OCI-LY7 (cell line): Measurements from ENCODE around the gene IGSF3. TPM values are rescaled to one million over a fixed set of nuclear protein-coding genes. Genes with fewer than 3 reads are reported as not detected.

Experiments used
- BruUV-seq: library from RNA; stranded (reverse); fragments of 400-500 nt; replicated peaks from 2 replicates; lab custom pipeline; 2021; lab: Mats Ljungman, UMichigan
- CTCF ChIA-PET: fragments of 300-600 bp; sonication (Branson Sonifier 250); formaldehyde crosslinking; loops from one replicate; lab custom pipeline; 2022; ENCODE audit warnings: antibody characterized with exemption; ENCODE audit not compliant: unreplicated experiment; lab: Charles Lee
- POLR2A ChIA-PET: fragments of 300-600 bp; sonication (Branson Sonifier 250); formaldehyde crosslinking; loops from one replicate; lab custom pipeline; 2022; ENCODE audit warnings: antibody characterized with exemption; lab: Charles Lee
- DNase-seq: peaks from one replicate; pipeline ENCODE4 v3.0.0-alpha.2; 2015; ENCODE audit warnings: low spot score
- H2AFZ ChIP-seq: fragments of 200-600 bp; sonication (generic), shearing (Covaris generic); 2 replicates; pipeline ENCODE4 v1.6.1; 2014; ENCODE audit warnings: mild to moderate bottlenecking, antibody characterized with exemption, low read length, moderate library complexity
- H3K27ac ChIP-seq: fragments of 200-600 bp; sonication (generic); 2 replicates; pipeline ENCODE4 v1.5.1; 2014; ENCODE audit warnings: mixed run types, low read depth, mild to moderate bottlenecking, moderate library complexity, low read length, inconsistent platforms; ENCODE audit not compliant: poor library complexity, severe bottlenecking
- H3K36me3 ChIP-seq: fragments of 200-600 bp; sonication (generic); 2 replicates; pipeline ENCODE4 v1.6.1; 2014; ENCODE audit warnings: mild to moderate bottlenecking, antibody characterized with exemption, low read length, moderate library complexity, mixed read lengths; ENCODE audit not compliant: insufficient read depth
- H3K4me1 ChIP-seq: fragments of 200-600 bp; sonication (generic); 2 replicates; pipeline ENCODE4 v1.5.1; 2014; ENCODE audit warnings: mild to moderate bottlenecking, low read length; ENCODE audit not compliant: insufficient read depth, poor library complexity, severe bottlenecking
- H3K4me2 ChIP-seq: fragments of 200-600 bp; sonication (generic); 2 replicates; pipeline ENCODE4 v1.6.1; 2014; ENCODE audit warnings: mild to moderate bottlenecking, low read length
- H3K4me3 ChIP-seq: fragments of 200-600 bp; sonication (generic); 2 replicates; pipeline ENCODE4 v1.5.1; 2014; ENCODE audit warnings: mild to moderate bottlenecking, low read depth, low read length; ENCODE audit not compliant: poor library complexity, severe bottlenecking
- H3K79me2 ChIP-seq: fragments of 200-600 bp; sonication (generic); 2 replicates; pipeline ENCODE4 v1.6.1; 2016; ENCODE audit warnings: low read depth, mild to moderate bottlenecking, low read length, moderate library complexity, mixed read lengths; ENCODE audit not compliant: insufficient read depth
- H3K9me2 ChIP-seq: fragments of 200-600 bp; sonication (generic); 2 replicates; pipeline ENCODE4 v1.6.1; 2016; ENCODE audit warnings: mild to moderate bottlenecking, low read length, mixed read lengths; ENCODE audit not compliant: insufficient read depth
- H3K9me3 ChIP-seq: fragments of 200-600 bp; sonication (generic); 2 replicates; pipeline ENCODE4 v1.6.1; 2014; ENCODE audit warnings: mild to moderate bottlenecking, mixed run types, low read length, mixed read lengths
- H4K20me1 ChIP-seq: fragments of 200-600 bp; sonication (generic); 2 replicates; pipeline ENCODE4 v1.6.1; 2014; ENCODE audit warnings: mild to moderate bottlenecking, antibody characterized with exemption, low read length, moderate library complexity, mixed read lengths; ENCODE audit not compliant: insufficient read depth
- CTCF ChIP-seq: fragments of 200-600 bp; sonication (generic); conservative IDR thresholded peaks from 2 replicates; pipeline ENCODE4 v1.5.1; 2014; ENCODE audit warnings: mild to moderate bottlenecking, antibody characterized with exemption, low read length, moderate library complexity, mixed read lengths
- EZH2phosphoT487 ChIP-seq: fragments of 200-600 bp; sonication (generic); IDR thresholded peaks from 2 replicates; pipeline ENCODE4 v1.6.1; 2018; ENCODE audit warnings: low read depth, borderline replicate concordance, mild to moderate bottlenecking, mixed run types, antibody characterized with exemption, low read length, moderate library complexity, mixed read lengths
- intact Hi-C: fragments of 100-400 bp; cut with micrococcal nuclease; formaldehyde crosslinking; loops from one replicate; pipeline ENCODE4 v1.10.0; 2022; ENCODE audit not compliant: unreplicated experiment
- total RNA-seq, 2 experiments: library from RNA; depleted of rRNA in 1 of 2; stranded (reverse); fragments of >200 nt in 1 of 2; shearing (Covaris generic) in 1 of 2; gene quantifications; 2 replicates each; pipeline ENCODE4 v1.2.3, GENCODE V29; 2014 to 2022

IGSF3 gene
- total RNA-seq, 2 experiments from 2014 or later: not detected

- Histone ChIP-seq H3K79me2 (no peaks in the 10 kb centered on the region), H3K4me1 (no peaks in the 10 kb centered on the region), H3K9me2 (no peaks in the 10 kb centered on the region), H2AFZ (no peak overlapping the region), H3K9me3 (no peaks in the 10 kb centered on the region), H3K27ac (no peak overlapping the region), H3K4me3 (no peak overlapping the region), H3K36me3 (no peaks in the 10 kb centered on the region), H3K4me2 (no peak overlapping the region), H4K20me1 (no peaks in the 10 kb centered on the region)
- TF ChIP-seq EZH2phosphoT487: no peak
- no TSS peak for BruUV-seq
- intact Hi-C loops: no loop called here
- DNase-seq: no peak
- POLR2A ChIA-PET: no interaction called here
- CTCF ChIA-PET: no interaction called here
Observed at GRCh38 chr1:116558571-116558970, 109.0 kb downstream of the IGSF3 start.

GRCh38 chr1:116558140-116558549 is 109.4 kb downstream of the IGSF3 start:
- no peak overlapping the region for H2AFZ ChIP-seq
- ChIA-PET CTCF (no interaction called here), POLR2A (interaction anchor here (0.7 kb wide), 3 partner anchors 85 to 615 kb away, joined by 3 read pairs; no protein-coding TSS in a partner anchor)
- no peak for DNase-seq
- BruUV-seq: no TSS peak
- H3K4me3 ChIP-seq: no peak overlapping the region
- H3K27ac ChIP-seq: no peak overlapping the region
- TF ChIP-seq CTCF: no peak
- no peak for TF ChIP-seq EZH2phosphoT487
- H3K4me1 ChIP-seq: no peaks in the 10 kb centered on the region
- no peaks in the 10 kb centered on the region for H4K20me1 ChIP-seq
- H3K9me3 ChIP-seq: no peaks in the 10 kb centered on the region
- no peak overlapping the region for H3K4me2 ChIP-seq
- no peaks in the 10 kb centered on the region for H3K36me3 ChIP-seq
- no peaks in the 10 kb centered on the region for H3K9me2 ChIP-seq
- H3K79me2 ChIP-seq: no peaks in the 10 kb centered on the region
- intact Hi-C loops: no loop called here

GRCh38 chr1:116557323-116557878 is 110.1 kb downstream of the IGSF3 start:
- H3K4me3 ChIP-seq: no peak overlapping the region
- no peak overlapping the region for H3K27ac ChIP-seq
- BruUV-seq: no TSS peak
- CTCF ChIA-PET: no interaction called here
- no peaks in the 10 kb centered on the region for H3K79me2 ChIP-seq
- H3K4me1 ChIP-seq: no peaks in the 10 kb centered on the region
- no peaks in the 10 kb centered on the region for H3K9me3 ChIP-seq
- H3K4me2 ChIP-seq: no peak overlapping the region
- no peak for TF ChIP-seq CTCF
- POLR2A ChIA-PET: interaction anchor here (0.6 to 1.9 kb wide), 7 partner anchors 11 to 614 kb away, joined by 3 to 5 read pairs (median 3); no protein-coding TSS in a partner anchor
- no peaks in the 10 kb centered on the region for H4K20me1 ChIP-seq
- no peaks in the 10 kb centered on the region for H3K9me2 ChIP-seq
- intact Hi-C loops: no loop called here
- H2AFZ ChIP-seq: no peak overlapping the region
- H3K36me3 ChIP-seq: no peaks in the 10 kb centered on the region
- DNase-seq: no peak
